Panc1 (cell line): ENCODE measurements around the gene RNF8.
A peak's percentile ranks its signal among the peaks of the same experiment; 100 is the strongest.

Source experiments
- CTCF ChIP-seq: fragments of 450-650 bp; IDR thresholded peaks from 2 replicates; pipeline ENCODE4 v1.5.1; 2017; ENCODE audit warnings: mild to moderate bottlenecking
- POLR2AphosphoS5 ChIP-seq: IDR thresholded peaks from 2 replicates; pipeline ENCODE4 v1.6.1; 2012; ENCODE audit warnings: mild to moderate bottlenecking, low read depth, low read length, moderate library complexity
- SIN3A ChIP-seq: IDR thresholded peaks from 2 replicates; pipeline ENCODE4 v1.6.1; 2012; ENCODE audit warnings: low read depth, mild to moderate bottlenecking, low read length, moderate library complexity, borderline replicate concordance; ENCODE audit not compliant: insufficient read depth
- TCF7L2 ChIP-seq: IDR thresholded peaks from 2 replicates; pipeline ENCODE4 v1.6.1; 2011; ENCODE audit warnings: mild to moderate bottlenecking, low read depth, low read length, inconsistent platforms

GRCh38 chr6:37432916-37433656 is 79.3 kb downstream of the RNF8 start, which contains the start of gene CMTR1:
- TF ChIP-seq CTCF (no peak), SIN3A (peak; percentile 53; the same call in 1 of the 2 replicates), POLR2AphosphoS5 (peak; percentile 84), TCF7L2 (no peak)
